A549 (cell line): ENCODE results near the gene PCGF3.

Source experiments
- CEBPB ChIP-seq, 2 experiments: fragments of >200 bp in 1 of 2; sonication (Bioruptor Twin) in 1 of 2; formaldehyde crosslinking in 1 of 2; IDR thresholded peaks; 2 replicates each; pipeline ENCODE4 v1.6.1; 2012 to 2016
- CTCF ChIP-seq: fragments of >200 bp; sonication (Bioruptor Twin); formaldehyde crosslinking; IDR thresholded peaks from 3 replicates; pipeline ENCODE4 v1.5.1; 2016

GRCh38 chr4:680551-680927, 25.1 kb upstream of the PCGF3 start:
- TF ChIP-seq CTCF (no peak), CEBPB (IDR thresholded peaks at IDR 0.05) (no peak)
